Smooth muscle cell (in vitro differentiated cells): ENCODE data around the gene UBXN7. TPM values are rescaled to one million over a fixed set of nuclear protein-coding genes. Genes with fewer than 3 reads are reported as not detected.
"Not testable (repeated sequence)": the region's sequence is repeated elsewhere in the genome, so short reads cannot be mapped to it uniquely, and the experiment has no call there.

ENCODE experiments used
- DNase-seq: peaks from one replicate; lab custom pipeline; 2025; ENCODE audit not compliant: unreplicated experiment; lab: John Stamatoyannopoulos, UW
- H2AFZ ChIP-seq: fragments of 200-600 bp; sonication (generic); 2 replicates; pipeline ENCODE4 v1.6.0; 2016; ENCODE audit warnings: antibody characterized with exemption, low read depth, mild to moderate bottlenecking
- H3F3A ChIP-seq: fragments of 200-600 bp; sonication (generic); 2 replicates; pipeline ENCODE4 v1.6.0; 2017; ENCODE audit warnings: antibody characterized with exemption, low read depth
- H3K27ac ChIP-seq: fragments of 200-600 bp; sonication (generic); 2 replicates; pipeline ENCODE4 v1.5.1; 2016; ENCODE audit warnings: low read depth, mild to moderate bottlenecking
- H3K27me3 ChIP-seq: fragments of 200-600 bp; sonication (generic); 2 replicates; pipeline ENCODE4 v1.6.1; 2016; ENCODE audit warnings: low read depth, mild to moderate bottlenecking
- H3K36me3 ChIP-seq: fragments of 200-600 bp; sonication (generic); 2 replicates; pipeline ENCODE4 v1.5.1; 2016; ENCODE audit warnings: low read depth
- H3K4me1 ChIP-seq: fragments of 200-600 bp; sonication (generic); 2 replicates; pipeline ENCODE4 v1.5.1; 2016; ENCODE audit warnings: low read depth
- H3K4me2 ChIP-seq: fragments of 200-600 bp; sonication (generic); 2 replicates; pipeline ENCODE4 v1.6.0; 2016; ENCODE audit warnings: mild to moderate bottlenecking
- H3K4me3 ChIP-seq: fragments of 200-600 bp; sonication (generic); 2 replicates; pipeline ENCODE4 v1.5.1; 2016; ENCODE audit warnings: mild to moderate bottlenecking
- H3K79me2 ChIP-seq: fragments of 200-600 bp; sonication (generic); 2 replicates; pipeline ENCODE4 v1.6.0; 2016; ENCODE audit warnings: low read depth, mild to moderate bottlenecking
- H3K9ac ChIP-seq: fragments of 200-600 bp; sonication (generic); 2 replicates; pipeline ENCODE4 v1.6.0; 2016; ENCODE audit warnings: low read depth
- H3K9me3 ChIP-seq: fragments of 200-600 bp; sonication (generic); replicated peaks from 2 replicates; pipeline ENCODE4 v1.5.1; 2016; ENCODE audit warnings: low read depth
- H4K20me1 ChIP-seq: fragments of 200-600 bp; sonication (generic); 2 replicates; pipeline ENCODE4 v1.6.0; 2016; ENCODE audit warnings: low read depth
- CTCF ChIP-seq: fragments of 200-600 bp; sonication (generic); IDR thresholded peaks from 2 replicates; pipeline ENCODE4 v1.5.1; 2017; ENCODE audit warnings: borderline replicate concordance, mild to moderate bottlenecking, antibody characterized with exemption; ENCODE audit not compliant: insufficient read depth, poor library complexity, severe bottlenecking
- WGBS: methylation state at CpG from one replicate; pipeline ENCODE4 v1.1.7; 2016; ENCODE audit warnings: low lambda C conversion rate; 5-methylcytosine and 5-hydroxymethylcytosine counted together
- polyA plus RNA-seq: library from polyadenylated mRNA; unstranded; fragments of >200 nt; fragmentation: Nextera tagmentation; extraction: Ambion mirVana; gene quantifications from 2 replicates; pipeline ENCODE4 v1.2.1, GENCODE V29; 2016
- total RNA-seq: library from RNA; depleted of rRNA; stranded (reverse); fragments of >200 nt; gene quantifications from 2 replicates; pipeline ENCODE4 v1.2.3, GENCODE V29; 2014

The UBXN7 gene
- total and polyA plus RNA-seq, 2 experiments from 2014 or later: 26.7 to 32.2 TPM

GRCh38 chr3:196351541-196351940 is 80.7 kb downstream of the UBXN7 start:
- TF ChIP-seq CTCF: no peak
- Histone ChIP-seq H3K4me1 (no peaks in the 10 kb centered on the region), H4K20me1 (no peaks in the 10 kb centered on the region), H3K4me3 (no peak overlapping the region), H3K27me3 (no peaks in the 10 kb centered on the region), H2AFZ (no peak overlapping the region), H3K9ac (no peak overlapping the region), H3K9me3 (no peaks in the 10 kb centered on the region), H3F3A (no peaks in the 10 kb centered on the region), H3K4me2 (no peak overlapping the region), H3K27ac (no peak overlapping the region), H3K79me2 (no peaks in the 10 kb centered on the region), H3K36me3 (peaks cover 21% of the 10 kb centered on the region)
- DNase-seq: no peak
- 77% methylated on average over 6 of the region's 6 CpGs for WGBS

GRCh38 chr3:196350067-196350466 is 82.2 kb downstream of the UBXN7 start:
- H3K4me1 ChIP-seq: no peaks in the 10 kb centered on the region
- TF ChIP-seq CTCF: no peak
- DNase-seq: no peak
- H3K9me3 ChIP-seq: no peaks in the 10 kb centered on the region
- no peaks in the 10 kb centered on the region for H3K79me2 ChIP-seq
- H3K36me3 ChIP-seq: peaks cover 7% of the 10 kb centered on the region
- no peaks in the 10 kb centered on the region for H3F3A ChIP-seq
- no peak overlapping the region for H3K4me3 ChIP-seq
- no peaks in the 10 kb centered on the region for H4K20me1 ChIP-seq
- no peak overlapping the region for H2AFZ ChIP-seq
- H3K27ac ChIP-seq: no peak overlapping the region
- H3K9ac ChIP-seq: no peak overlapping the region
- no peak overlapping the region for H3K4me2 ChIP-seq
- no peaks in the 10 kb centered on the region for H3K27me3 ChIP-seq

GRCh38 chr3:196348698-196349097 is 83.5 kb downstream of the UBXN7 start:
- H4K20me1 ChIP-seq: no peaks in the 10 kb centered on the region
- TF ChIP-seq CTCF: no peak
- H3F3A ChIP-seq: no peaks in the 10 kb centered on the region
- H3K4me2 ChIP-seq: no peak overlapping the region
- H3K4me3 ChIP-seq: no peak overlapping the region
- H3K9me3 ChIP-seq: no peaks in the 10 kb centered on the region
- no peaks in the 10 kb centered on the region for H3K79me2 ChIP-seq
- no peak overlapping the region for H3K27ac ChIP-seq
- 96% methylated on average over 3 of the region's 3 CpGs for WGBS
- no peaks in the 10 kb centered on the region for H3K4me1 ChIP-seq
- peaks cover 4% of the 10 kb centered on the region for H3K36me3 ChIP-seq
- H2AFZ ChIP-seq: no peak overlapping the region
- H3K27me3 ChIP-seq: no peaks in the 10 kb centered on the region
- H3K9ac ChIP-seq: no peak overlapping the region
- no peak for DNase-seq

GRCh38 chr3:196344663-196345062 is 87.6 kb downstream of the UBXN7 start:
- no peaks in the 10 kb centered on the region for H3K36me3 ChIP-seq
- WGBS: 81% methylated on average over 4 of the region's 4 CpGs

GRCh38 chr3:196343917-196344316 is 88.3 kb downstream of the UBXN7 start:
- H3K4me2 ChIP-seq, H3F3A ChIP-seq, H3K79me2 ChIP-seq, DNase-seq, H3K4me3 ChIP-seq, H3K4me1 ChIP-seq, H3K36me3 ChIP-seq, H4K20me1 ChIP-seq, H3K9me3 ChIP-seq, H3K27ac ChIP-seq, H2AFZ ChIP-seq, H3K9ac ChIP-seq, H3K27me3 ChIP-seq: not testable (repeated sequence)
- WGBS: 97% methylated on average over 14 of the region's 14 CpGs

More at GRCh38 chr3:196344663-196345062, 87.6 kb downstream of the UBXN7 start:
- Histone ChIP-seq H3K27me3 (no peaks in the 10 kb centered on the region), H3K27ac (no peak overlapping the region), H3K79me2 (no peaks in the 10 kb centered on the region), H4K20me1 (no peaks in the 10 kb centered on the region), H3F3A (no peaks in the 10 kb centered on the region), H3K4me1 (no peaks in the 10 kb centered on the region), H3K4me2 (no peak overlapping the region), H3K9me3 (no peaks in the 10 kb centered on the region), H3K4me3 (no peak overlapping the region), H2AFZ (no peak overlapping the region), H3K9ac (no peak overlapping the region)
- TF ChIP-seq CTCF: no peak
- DNase-seq: no peak
